SK-N-MC (cell line): ENCODE data around the gene SPPL2B.

Source experiments
- EZH2 ChIP-seq: fragments of 200-600 bp; sonication (generic); IDR thresholded peaks from one replicate; pipeline ENCODE4 v1.6.1; 2017; ENCODE audit warnings: antibody characterized with exemption
- POLR2AphosphoS5 ChIP-seq: IDR thresholded peaks from 2 replicates; pipeline ENCODE4 v1.6.1; 2012; ENCODE audit warnings: mild to moderate bottlenecking, low read depth, low read length, borderline replicate concordance

- TF ChIP-seq EZH2 = no peak
- no peak for TF ChIP-seq POLR2AphosphoS5
These were observed 17.5 kb downstream of the SPPL2B start for GRCh38 chr19:2345794-2346663.
